Type B pancreatic cell (in vitro differentiated cells): ENCODE measurements around the gene ENTPD2. TPM values are rescaled to one million over a fixed set of nuclear protein-coding genes. Genes with fewer than 3 reads are reported as not detected.

Experiments
- DNase-seq: peaks from one replicate; pipeline ENCODE4 v3.0.0; 2021; ENCODE audit warnings: mixed read lengths; ENCODE audit not compliant: unreplicated experiment; ENCODE audit errors: extremely low spot score
- H3K27ac Mint-ChIP-seq: 2 replicates; pipeline ENCODE4 v1.8.0; 2021; ENCODE audit warnings: mild to moderate bottlenecking, mixed read lengths
- H3K27me3 Mint-ChIP-seq: 2 replicates; pipeline ENCODE4 v1.8.0; 2021; ENCODE audit warnings: mixed read lengths
- H3K36me3 Mint-ChIP-seq: 2 replicates; pipeline ENCODE4 v1.8.0; 2021; ENCODE audit warnings: mixed read lengths
- H3K4me1 Mint-ChIP-seq: one replicate; pipeline ENCODE4 v1.8.0; 2021; ENCODE audit warnings: mixed read lengths; ENCODE audit not compliant: unreplicated experiment
- H3K4me3 Mint-ChIP-seq: 2 replicates; pipeline ENCODE4 v1.8.0; 2021; ENCODE audit warnings: mild to moderate bottlenecking, mixed read lengths
- H3K9me3 Mint-ChIP-seq: 2 replicates; pipeline ENCODE4 v1.8.0; 2021; ENCODE audit warnings: mixed read lengths
- total RNA-seq: library from RNA; stranded (reverse); gene quantifications from 2 replicates; pipeline ENCODE4 v1.2.1, GENCODE V29; 2021; ENCODE audit warnings: low replicate concordance
- TF ChIP-seq, protein P1 (sequence below): fragments of 200-600 bp; sonication (generic); conservative IDR thresholded peaks from 2 replicates; pipeline ENCODE4 v1.5.0; 2021; ENCODE audit warnings: antibody characterized with exemption, mild to moderate bottlenecking

The ENTPD2 gene
- total RNA-seq, 1 donor from 2014 or later, result 3.3 TPM

DNA sequence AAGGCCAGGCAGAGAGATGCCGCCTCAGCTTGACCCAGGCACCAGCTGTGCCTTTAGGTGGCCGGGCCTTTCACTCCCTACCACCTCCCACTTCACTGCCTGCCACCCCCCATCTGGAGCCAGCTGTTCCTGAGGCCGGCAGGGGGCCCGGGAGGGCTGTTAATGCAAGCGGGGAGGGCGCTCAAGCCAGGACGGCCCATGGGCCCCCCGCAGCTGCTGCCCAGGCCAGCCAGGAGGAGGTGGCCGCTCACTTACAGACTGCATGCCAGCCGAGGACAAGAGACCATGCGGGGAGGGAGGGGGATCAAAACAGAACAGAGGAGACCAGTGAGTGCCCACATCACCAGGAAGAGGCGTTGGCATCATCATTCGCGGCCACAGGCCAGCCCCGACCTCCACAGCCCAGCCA lies 30.3 kb downstream of the ENTPD2 start:
- Mint-ChIP-seq H3K4me3 (no peak overlapping the region), H3K9me3 (no peaks in the 10 kb centered on the region), H3K36me3 (no peaks in the 10 kb centered on the region), H3K27ac (no peak overlapping the region), H3K4me1 (no peaks in the 10 kb centered on the region), H3K27me3 (no peaks in the 10 kb centered on the region)
- TF ChIP-seq, protein P1, sequence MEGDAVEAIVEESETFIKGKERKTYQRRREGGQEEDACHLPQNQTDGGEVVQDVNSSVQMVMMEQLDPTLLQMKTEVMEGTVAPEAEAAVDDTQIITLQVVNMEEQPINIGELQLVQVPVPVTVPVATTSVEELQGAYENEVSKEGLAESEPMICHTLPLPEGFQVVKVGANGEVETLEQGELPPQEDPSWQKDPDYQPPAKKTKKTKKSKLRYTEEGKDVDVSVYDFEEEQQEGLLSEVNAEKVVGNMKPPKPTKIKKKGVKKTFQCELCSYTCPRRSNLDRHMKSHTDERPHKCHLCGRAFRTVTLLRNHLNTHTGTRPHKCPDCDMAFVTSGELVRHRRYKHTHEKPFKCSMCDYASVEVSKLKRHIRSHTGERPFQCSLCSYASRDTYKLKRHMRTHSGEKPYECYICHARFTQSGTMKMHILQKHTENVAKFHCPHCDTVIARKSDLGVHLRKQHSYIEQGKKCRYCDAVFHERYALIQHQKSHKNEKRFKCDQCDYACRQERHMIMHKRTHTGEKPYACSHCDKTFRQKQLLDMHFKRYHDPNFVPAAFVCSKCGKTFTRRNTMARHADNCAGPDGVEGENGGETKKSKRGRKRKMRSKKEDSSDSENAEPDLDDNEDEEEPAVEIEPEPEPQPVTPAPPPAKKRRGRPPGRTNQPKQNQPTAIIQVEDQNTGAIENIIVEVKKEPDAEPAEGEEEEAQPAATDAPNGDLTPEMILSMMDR, result no peak
- no peak for DNase-seq

DNA sequence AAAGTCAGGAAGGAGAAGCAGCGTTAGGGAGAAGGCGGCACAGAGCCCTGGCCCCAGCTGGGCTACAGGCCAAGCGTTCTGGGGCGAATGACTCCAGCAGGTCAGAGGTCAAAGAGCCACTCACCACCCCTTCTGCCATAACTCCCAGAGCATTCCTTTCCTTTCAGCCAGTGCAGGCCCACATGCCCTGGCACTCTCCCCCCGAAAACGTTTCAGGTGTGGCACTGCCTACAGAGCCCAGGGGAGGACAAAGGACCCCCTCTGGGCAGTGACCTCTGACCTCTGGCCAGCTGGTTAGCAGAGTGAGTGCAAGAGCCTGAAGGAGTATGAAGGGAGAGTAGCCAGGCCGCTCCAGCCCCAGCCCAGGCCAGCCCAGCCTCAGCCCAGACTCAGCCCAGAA lies 30.7 kb downstream of the ENTPD2 start:
- H3K36me3 Mint-ChIP-seq, result no peaks in the 10 kb centered on the region
- no peak overlapping the region for H3K27ac Mint-ChIP-seq
- no peak for DNase-seq
- TF ChIP-seq, protein P1, result no peak
- H3K4me3 Mint-ChIP-seq, result no peak overlapping the region
- H3K4me1 Mint-ChIP-seq, result no peaks in the 10 kb centered on the region
- H3K27me3 Mint-ChIP-seq, result no peaks in the 10 kb centered on the region
- H3K9me3 Mint-ChIP-seq, result no peaks in the 10 kb centered on the region

DNA sequence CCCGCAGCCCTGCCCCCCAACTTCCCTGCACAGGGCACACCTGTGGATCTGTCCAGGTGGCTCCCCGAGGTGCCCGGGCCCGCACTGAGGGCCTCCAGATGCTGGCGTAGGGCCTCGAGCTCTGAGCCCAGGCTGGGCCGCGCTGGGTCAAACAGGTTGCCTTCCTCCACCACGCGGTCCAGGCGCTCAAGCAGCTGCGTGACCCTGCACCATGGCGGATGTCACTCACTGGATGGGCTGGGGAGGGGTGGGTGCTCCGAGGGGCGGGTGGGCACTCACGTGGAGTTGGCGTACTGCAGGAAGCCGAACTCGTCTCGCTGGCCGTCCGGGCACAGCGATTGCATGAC lies 31.2 kb downstream of the ENTPD2 start:
- no peak for DNase-seq
- Mint-ChIP-seq H3K27ac (no peak overlapping the region), H3K4me3 (no peak overlapping the region), H3K9me3 (no peaks in the 10 kb centered on the region), H3K4me1 (no peaks in the 10 kb centered on the region), H3K36me3 (no peaks in the 10 kb centered on the region), H3K27me3 (no peaks in the 10 kb centered on the region)
- TF ChIP-seq, protein P1, result no peak

DNA sequence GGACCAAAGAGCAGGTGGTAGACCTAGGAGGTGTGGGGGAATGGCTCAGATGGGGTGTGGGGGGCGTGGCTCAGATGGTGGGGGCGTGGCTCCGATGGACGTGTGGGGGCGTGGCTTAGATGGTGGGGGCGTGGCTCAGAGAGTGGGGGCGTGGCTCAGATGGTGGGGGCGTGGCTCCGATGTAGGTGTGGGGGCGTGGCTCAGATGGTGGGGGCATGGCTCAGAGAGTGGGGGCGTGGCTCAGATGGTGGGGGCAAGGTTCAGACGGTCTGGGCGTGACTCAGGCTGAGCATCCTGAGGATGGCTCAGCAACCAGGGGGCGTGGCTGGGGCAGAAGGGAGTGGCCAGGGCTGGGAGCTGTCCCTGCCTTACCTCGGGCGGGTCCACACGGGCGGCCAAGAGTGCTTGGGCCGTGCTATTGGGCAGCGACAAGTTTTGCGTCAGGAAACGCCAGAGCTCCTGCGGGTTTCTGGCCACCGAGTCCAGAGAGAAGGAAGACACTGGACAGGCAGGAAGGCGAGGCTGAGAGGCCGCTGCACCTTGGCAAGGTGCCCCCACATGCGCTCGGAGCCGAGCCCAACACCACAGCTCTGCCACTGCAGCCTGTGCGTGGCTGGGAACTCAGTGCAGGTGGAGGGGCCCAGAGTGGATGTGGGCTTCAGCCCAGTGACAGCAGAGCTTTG lies 31.7 kb downstream of the ENTPD2 start:
- H3K27me3 Mint-ChIP-seq, result no peaks in the 10 kb centered on the region
- no peak for DNase-seq
- no peaks in the 10 kb centered on the region for H3K36me3 Mint-ChIP-seq
- H3K27ac Mint-ChIP-seq, result no peak overlapping the region
- H3K4me3 Mint-ChIP-seq, result no peak overlapping the region
- H3K9me3 Mint-ChIP-seq, result no peaks in the 10 kb centered on the region
- TF ChIP-seq, protein P1, result no peak
- H3K4me1 Mint-ChIP-seq, result no peaks in the 10 kb centered on the region

DNA sequence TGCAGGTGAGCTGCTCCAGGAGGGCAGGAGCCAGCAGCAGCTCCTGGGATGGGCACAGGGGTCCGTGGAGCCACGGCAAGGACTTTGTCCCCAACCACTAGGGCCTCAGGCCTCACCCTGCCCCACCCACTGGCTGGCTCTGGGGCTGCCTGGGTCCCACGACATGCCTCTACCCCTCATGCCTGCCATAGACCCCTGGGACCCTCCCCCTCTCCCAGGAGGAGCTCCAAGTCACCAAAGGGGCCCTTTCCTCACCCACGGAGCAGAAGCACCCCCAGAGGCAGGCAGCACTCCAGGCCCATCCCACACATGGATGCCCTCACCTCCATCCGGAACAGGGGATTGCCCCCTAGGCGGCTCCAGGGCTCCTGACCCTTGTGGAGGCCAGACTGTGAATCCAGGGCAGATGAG lies 32.3 kb downstream of the ENTPD2 start:
- Mint-ChIP-seq H3K36me3 (peaks cover 3% of the 10 kb centered on the region), H3K9me3 (no peaks in the 10 kb centered on the region), H3K4me3 (no peak overlapping the region), H3K4me1 (no peaks in the 10 kb centered on the region), H3K27me3 (no peaks in the 10 kb centered on the region), H3K27ac (no peak overlapping the region)
- TF ChIP-seq, protein P1, result no peak
- no peak for DNase-seq
